Fibroblast of lung (primary cell): ENCODE measurements around the gene SLC14A1.

Experiments used
- CTCF ChIP-seq, 2 donors: IDR thresholded peaks in 1 of 2; conservative IDR thresholded peaks in 1 of 2; 1 replicate in 1 of 2; 2 replicates in 1 of 2; pipeline ENCODE4 v1.5.1; 2011 to 2012; ENCODE audit warnings: low read length in 2 of 2, control low read depth in 1 of 2, inconsistent platforms in 1 of 2, low read depth in 1 of 2, mild to moderate bottlenecking in 1 of 2
- EZH2 ChIP-seq: IDR thresholded peaks from 2 replicates; pipeline ENCODE4 v1.5.1; 2012; ENCODE audit warnings: low read length, control low read depth, mild to moderate bottlenecking; ENCODE audit errors: missing control alignments

GRCh38 chr18:45690975-45691815, 32.8 kb upstream of the SLC14A1 start:
- TF ChIP-seq CTCF (conservative IDR thresholded peaks at IDR 0.05 in 1 of 2, IDR thresholded peaks at IDR 0.05 in 1 of 2; ENCODE audit: low read depth in 1 of 2, low read length in 2 of 2) (peak; percentile 82 to 83), EZH2 (no peak)
